Fibroblast of lung (primary cell): ENCODE measurements around the gene DPP4.

ENCODE experiments used
- CTCF ChIP-seq, 2 donors: IDR thresholded peaks in 1 of 2; conservative IDR thresholded peaks in 1 of 2; 1 replicate in 1 of 2; 2 replicates in 1 of 2; pipeline ENCODE4 v1.5.1; 2011 to 2012; ENCODE audit warnings: low read length in 2 of 2, control low read depth in 1 of 2, inconsistent platforms in 1 of 2, low read depth in 1 of 2, mild to moderate bottlenecking in 1 of 2
- EZH2 ChIP-seq: IDR thresholded peaks from 2 replicates; pipeline ENCODE4 v1.5.1; 2012; ENCODE audit warnings: low read length, control low read depth, mild to moderate bottlenecking; ENCODE audit errors: missing control alignments

GRCh38 chr2:162069267-162069903 lies 4.6 kb downstream of the DPP4 start:
- TF ChIP-seq CTCF (conservative IDR thresholded peaks at IDR 0.05 in 1 of 2, IDR thresholded peaks at IDR 0.05 in 1 of 2; ENCODE audit: low read depth in 1 of 2, low read length in 2 of 2) (no peak), EZH2 (no peak)
